ENCODE results near the gene SOX15.

The SOX15 gene

DNA sequence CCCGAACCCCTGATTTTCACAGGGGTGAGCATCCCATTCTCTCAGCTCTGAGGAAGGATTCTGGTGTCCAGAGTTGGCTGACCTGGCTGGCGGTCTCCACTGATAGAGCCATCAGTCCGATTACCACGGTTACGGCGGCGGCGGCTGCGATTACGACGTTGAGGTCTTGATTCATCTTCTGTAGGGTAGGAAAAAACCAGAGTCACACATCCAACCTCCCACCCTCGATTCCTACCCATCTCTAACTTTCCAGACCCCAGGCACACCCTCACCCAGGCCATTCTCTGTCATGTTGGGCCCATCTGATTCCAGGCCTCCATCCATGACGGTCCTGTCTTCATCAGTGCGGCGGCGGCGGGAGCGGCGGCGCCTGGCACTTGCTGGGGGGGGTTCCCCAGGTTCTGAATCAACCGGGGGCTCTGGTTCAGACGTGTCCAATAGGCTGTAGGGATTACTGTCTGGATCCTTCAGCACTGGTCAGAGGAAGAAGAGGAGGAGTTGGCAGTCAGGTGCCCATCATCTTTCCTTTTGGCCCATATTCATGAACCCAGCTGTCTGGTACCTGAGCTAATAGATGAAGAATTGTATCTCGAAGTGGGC, 2.6 kb upstream of the SOX15 start:
- no peaks in the 10 kb centered on the region; the same call in 1 of the 2 replicates for H3K36me3 ChIP-seq (replicated peaks; ENCODE audit: insufficient read depth, low read length)
- no peak overlapping the region for H3K27ac ChIP-seq (ENCODE audit: low read length)
- H2AFZ ChIP-seq (ENCODE audit: low read length), result no peak overlapping the region
- DNase-seq, result no peak
- H3K27me3 ChIP-seq (replicated peaks; ENCODE audit: insufficient read depth, low read length), result no peaks in the 10 kb centered on the region
- no peaks in the 10 kb centered on the region for H3K79me2 ChIP-seq (ENCODE audit: low read length)
- H3K9ac ChIP-seq (ENCODE audit: low read length), result no peak overlapping the region
- H3F3A ChIP-seq (ENCODE audit: insufficient read depth, low read length), result 0 out of 2 replicates have a peak, but pooled peaks cover 8% of the 10 kb centered on the region
- H3K4me2 ChIP-seq (ENCODE audit: low read depth, low read length), result no peak overlapping the region
- H3K9me3 ChIP-seq (replicated peaks; ENCODE audit: insufficient read depth, low read length), result no peaks in the 10 kb centered on the region
- TF ChIP-seq EZH2phosphoT487 (IDR thresholded peaks at IDR 0.05; ENCODE audit: low read length), result no peak
- TF ChIP-seq EZH2 (optimal IDR thresholded peaks at IDR 0.05; ENCODE audit: low read depth, low read length), result no peak
- TF ChIP-seq, protein P1, sequence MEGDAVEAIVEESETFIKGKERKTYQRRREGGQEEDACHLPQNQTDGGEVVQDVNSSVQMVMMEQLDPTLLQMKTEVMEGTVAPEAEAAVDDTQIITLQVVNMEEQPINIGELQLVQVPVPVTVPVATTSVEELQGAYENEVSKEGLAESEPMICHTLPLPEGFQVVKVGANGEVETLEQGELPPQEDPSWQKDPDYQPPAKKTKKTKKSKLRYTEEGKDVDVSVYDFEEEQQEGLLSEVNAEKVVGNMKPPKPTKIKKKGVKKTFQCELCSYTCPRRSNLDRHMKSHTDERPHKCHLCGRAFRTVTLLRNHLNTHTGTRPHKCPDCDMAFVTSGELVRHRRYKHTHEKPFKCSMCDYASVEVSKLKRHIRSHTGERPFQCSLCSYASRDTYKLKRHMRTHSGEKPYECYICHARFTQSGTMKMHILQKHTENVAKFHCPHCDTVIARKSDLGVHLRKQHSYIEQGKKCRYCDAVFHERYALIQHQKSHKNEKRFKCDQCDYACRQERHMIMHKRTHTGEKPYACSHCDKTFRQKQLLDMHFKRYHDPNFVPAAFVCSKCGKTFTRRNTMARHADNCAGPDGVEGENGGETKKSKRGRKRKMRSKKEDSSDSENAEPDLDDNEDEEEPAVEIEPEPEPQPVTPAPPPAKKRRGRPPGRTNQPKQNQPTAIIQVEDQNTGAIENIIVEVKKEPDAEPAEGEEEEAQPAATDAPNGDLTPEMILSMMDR (IDR thresholded peaks at IDR 0.05; ENCODE audit: low read length), result no peak
- H3K4me3 ChIP-seq (ENCODE audit: low read length), result no peak overlapping the region
- no peaks in the 10 kb centered on the region for H3K9me2 ChIP-seq (replicated peaks; ENCODE audit: insufficient read depth, low read length)
- H4K20me1 ChIP-seq (ENCODE audit: insufficient read depth, low read length), result no peaks in the 10 kb centered on the region
- no peaks in the 10 kb centered on the region for H3K4me1 ChIP-seq (ENCODE audit: low read length)

DNA sequence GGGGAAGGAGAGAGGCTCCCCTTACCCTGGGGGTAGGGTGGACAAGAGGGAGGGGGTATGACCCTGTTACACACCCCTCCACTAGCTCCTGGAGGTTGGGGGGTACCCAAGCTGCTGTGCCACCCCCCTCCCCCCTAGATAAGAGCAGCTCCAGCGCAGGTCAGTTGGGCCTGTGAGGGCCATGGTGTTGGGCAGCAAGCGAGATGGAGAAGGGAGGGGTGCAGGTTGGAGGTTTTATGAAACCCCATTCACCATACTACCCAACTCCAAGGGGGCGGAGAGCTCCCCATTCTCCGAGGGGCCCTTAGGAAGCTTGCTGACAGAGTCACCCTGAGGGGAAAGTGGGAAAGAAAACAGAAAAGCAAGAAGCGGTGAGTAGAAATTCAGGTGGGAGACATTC, 1.7 kb upstream of the SOX15 start:
- Histone ChIP-seq H3K9ac (ENCODE audit: low read length) (no peak overlapping the region), H3K4me2 (ENCODE audit: low read depth, low read length) (no peak overlapping the region), H3K9me2 (replicated peaks; ENCODE audit: insufficient read depth, low read length) (no peaks in the 10 kb centered on the region), H3K27ac (ENCODE audit: low read length) (no peak overlapping the region), H3K9me3 (replicated peaks; ENCODE audit: insufficient read depth, low read length) (no peaks in the 10 kb centered on the region), H3K4me1 (ENCODE audit: low read length) (no peaks in the 10 kb centered on the region), H3K36me3 (replicated peaks; ENCODE audit: insufficient read depth, low read length) (no peaks in the 10 kb centered on the region; the same call in 1 of the 2 replicates), H3K79me2 (ENCODE audit: low read length) (peaks cover 2% of the 10 kb centered on the region), H3K27me3 (replicated peaks; ENCODE audit: insufficient read depth, low read length) (no peaks in the 10 kb centered on the region), H3K4me3 (ENCODE audit: low read length) (no peak overlapping the region), H3F3A (ENCODE audit: insufficient read depth, low read length) (0 out of 2 replicates have a peak, but pooled peaks cover 8% of the 10 kb centered on the region), H2AFZ (ENCODE audit: low read length) (no peak overlapping the region), H4K20me1 (ENCODE audit: insufficient read depth, low read length) (no peaks in the 10 kb centered on the region)
- DNase-seq, result no peak
- no peak for TF ChIP-seq EZH2phosphoT487 (IDR thresholded peaks at IDR 0.05; ENCODE audit: low read length)
- TF ChIP-seq EZH2 (optimal IDR thresholded peaks at IDR 0.05; ENCODE audit: low read depth, low read length), result no peak
- TF ChIP-seq, protein P1 (IDR thresholded peaks at IDR 0.05; ENCODE audit: low read length), result no peak

DNA sequence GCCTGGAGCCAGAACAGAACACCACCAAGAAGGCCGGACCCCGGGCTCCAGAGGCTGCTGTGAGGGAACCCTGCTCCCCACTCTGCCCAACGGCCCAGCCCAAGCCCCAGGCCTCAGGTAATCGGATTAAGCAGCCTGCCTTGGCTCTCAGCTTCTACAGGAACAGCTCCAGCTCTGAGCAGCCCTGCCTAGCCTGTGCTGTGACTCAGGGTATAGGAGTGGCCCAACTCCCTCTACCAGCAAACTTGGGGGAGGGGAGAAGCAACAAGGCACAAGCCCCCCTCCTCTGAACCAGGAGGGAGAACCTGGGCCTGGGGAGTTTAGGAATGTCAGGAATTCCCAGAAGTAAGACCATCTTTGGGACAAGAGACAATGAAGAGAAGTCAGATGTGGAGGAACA, 849 bp upstream of the SOX15 start:
- no peak for DNase-seq
- Histone ChIP-seq H3K4me3 (ENCODE audit: low read length) (no peak overlapping the region), H3K4me1 (ENCODE audit: low read length) (no peaks in the 10 kb centered on the region), H3K9ac (ENCODE audit: low read length) (no peak overlapping the region), H3F3A (ENCODE audit: insufficient read depth, low read length) (0 out of 2 replicates have a peak, but pooled peaks cover 8% of the 10 kb centered on the region), H3K9me3 (replicated peaks; ENCODE audit: insufficient read depth, low read length) (no peaks in the 10 kb centered on the region), H2AFZ (ENCODE audit: low read length) (no peak overlapping the region), H3K36me3 (replicated peaks; ENCODE audit: insufficient read depth, low read length) (no peaks in the 10 kb centered on the region; the same call in 1 of the 2 replicates), H3K4me2 (ENCODE audit: low read depth, low read length) (no peak overlapping the region), H3K27me3 (replicated peaks; ENCODE audit: insufficient read depth, low read length) (no peaks in the 10 kb centered on the region), H3K9me2 (replicated peaks; ENCODE audit: insufficient read depth, low read length) (no peaks in the 10 kb centered on the region), H3K79me2 (ENCODE audit: low read length) (peaks cover 9% of the 10 kb centered on the region), H3K27ac (ENCODE audit: low read length) (no peak overlapping the region), H4K20me1 (ENCODE audit: insufficient read depth, low read length) (no peaks in the 10 kb centered on the region)
- TF ChIP-seq EZH2phosphoT487 (IDR thresholded peaks at IDR 0.05; ENCODE audit: low read length) (no peak), EZH2 (optimal IDR thresholded peaks at IDR 0.05; ENCODE audit: low read depth, low read length) (no peak)
- TF ChIP-seq, protein P1 (IDR thresholded peaks at IDR 0.05; ENCODE audit: low read length), result no peak
